Measurements from ENCODE around the gene PRAC2.

GRCh38 chr17:48748718-48749566, 26.0 kb downstream of the PRAC2 start:
- TF ChIP-seq CTCF (IDR thresholded peaks at IDR 0.05) (no peak), POLR2AphosphoS5 (IDR thresholded peaks at IDR 0.05; ENCODE audit: low read depth, low read length) (no peak), REST (IDR thresholded peaks at IDR 0.05; ENCODE audit: insufficient read depth in 1 of 2, low read depth in 2 of 2, low read length in 1 of 2) (no peak)
